Neural progenitor cell (in vitro differentiated cells): Measurements from ENCODE around the gene KLRK1. TPM values are rescaled to one million over a fixed set of nuclear protein-coding genes. Genes with fewer than 3 reads are reported as not detected.

Source experiments
- DNase-seq: peaks from one replicate; pipeline ENCODE4 v3.0.0-alpha.2; 2016; ENCODE audit warnings: low spot score
- H2AFZ ChIP-seq: fragments of 200-600 bp; sonication (generic); replicated peaks from 2 replicates; pipeline ENCODE4 v1.6.1; 2016; ENCODE audit warnings: antibody characterized with exemption
- H3F3A ChIP-seq: fragments of 200-600 bp; sonication (generic); 2 replicates; pipeline ENCODE4 v1.6.1; 2016; ENCODE audit warnings: antibody characterized with exemption, low read depth
- H3K27ac ChIP-seq: fragments of 200-600 bp; sonication (generic); 2 replicates; pipeline ENCODE4 v1.5.1; 2016; ENCODE audit warnings: mild to moderate bottlenecking
- H3K27me3 ChIP-seq: fragments of 200-600 bp; sonication (generic); 2 replicates; pipeline ENCODE4 v1.6.1; 2016; ENCODE audit warnings: mild to moderate bottlenecking, moderate library complexity
- H3K36me3 ChIP-seq: fragments of 200-600 bp; sonication (generic); 2 replicates; pipeline ENCODE4 v1.5.1; 2016
- H3K4me1 ChIP-seq: fragments of 200-600 bp; sonication (generic); 2 replicates; pipeline ENCODE4 v1.6.1; 2016; ENCODE audit warnings: mixed run types
- H3K4me2 ChIP-seq: fragments of 200-600 bp; sonication (generic); 2 replicates; pipeline ENCODE4 v1.6.1; 2016
- H3K4me3 ChIP-seq: fragments of 200-600 bp; sonication (generic); 2 replicates; pipeline ENCODE4 v1.5.1; 2016
- H3K79me2 ChIP-seq: fragments of 200-600 bp; sonication (generic); 2 replicates; pipeline ENCODE4 v1.6.1; 2016; ENCODE audit warnings: low read depth
- H3K9ac ChIP-seq: fragments of 200-600 bp; sonication (generic); 2 replicates; pipeline ENCODE4 v1.6.1; 2016
- H3K9me3 ChIP-seq: fragments of 200-600 bp; sonication (generic); 2 replicates; pipeline ENCODE4 v1.5.1; 2016; ENCODE audit warnings: low read depth
- H4K20me1 ChIP-seq: fragments of 200-600 bp; sonication (generic); 2 replicates; pipeline ENCODE4 v1.6.1; 2016; ENCODE audit warnings: low read depth
- H3K27ac Mint-ChIP-seq: 3 replicates; pipeline ENCODE4 v1.8.0; 2021; ENCODE audit warnings: mixed read lengths
- H3K27me3 Mint-ChIP-seq: 2 replicates; pipeline ENCODE4 v1.8.0; 2022; ENCODE audit warnings: low read depth, mild to moderate bottlenecking, inconsistent platforms, moderate library complexity, mixed read lengths; ENCODE audit not compliant: insufficient read depth
- H3K36me3 Mint-ChIP-seq: 3 replicates; pipeline ENCODE4 v1.8.0; 2021; ENCODE audit warnings: mixed read lengths
- H3K4me1 Mint-ChIP-seq: 3 replicates; pipeline ENCODE4 v1.8.0; 2021; ENCODE audit warnings: mixed read lengths
- H3K4me3 Mint-ChIP-seq: 3 replicates; pipeline ENCODE4 v1.8.0; 2021; ENCODE audit warnings: mild to moderate bottlenecking, moderate library complexity, mixed read lengths
- H3K9me3 Mint-ChIP-seq: 3 replicates; pipeline ENCODE4 v1.8.0; 2020; ENCODE audit warnings: mixed read lengths
- CTCF ChIP-seq: fragments of 200-600 bp; sonication (generic); IDR thresholded peaks from 2 replicates; pipeline ENCODE4 v1.5.1; 2017; ENCODE audit warnings: antibody characterized with exemption, mild to moderate bottlenecking
- EZH2 ChIP-seq: fragments of 200-600 bp; sonication (generic); IDR thresholded peaks from 2 replicates; pipeline ENCODE4 v1.6.1; 2017; ENCODE audit warnings: antibody characterized with exemption, mild to moderate bottlenecking, moderate library complexity
- EZH2phosphoT487 ChIP-seq: fragments of 200-600 bp; sonication (generic); IDR thresholded peaks from 2 replicates; pipeline ENCODE4 v1.6.1; 2017; ENCODE audit warnings: antibody characterized with exemption
- total RNA-seq: library from RNA; depleted of rRNA; stranded (reverse); fragments of >200 nt; gene quantifications from 2 replicates; pipeline ENCODE4 v1.2.3, GENCODE V29; 2015; ENCODE audit warnings: low replicate concordance

The KLRK1 gene
- total RNA-seq, 1 donor from 2014 or later = not detected

GRCh38 chr12:10386857-10387256 is 3.0 kb downstream of the KLRK1 start:
- DNase-seq = no peak
- H3K36me3 Mint-ChIP-seq = no peaks in the 10 kb centered on the region
- no peak overlapping the region for H3K27ac Mint-ChIP-seq
- Histone ChIP-seq H2AFZ (no peak overlapping the region), H3K9me3 (no peaks in the 10 kb centered on the region), H3K4me2 (no peak overlapping the region), H3F3A (no peaks in the 10 kb centered on the region), H3K27ac (no peak overlapping the region), H4K20me1 (no peaks in the 10 kb centered on the region), H3K79me2 (no peaks in the 10 kb centered on the region), H3K36me3 (no peaks in the 10 kb centered on the region), H3K4me3 (no peak overlapping the region), H3K4me1 (no peaks in the 10 kb centered on the region), H3K9ac (no peak overlapping the region), H3K27me3 (no peaks in the 10 kb centered on the region)
- no peaks in the 10 kb centered on the region for H3K4me1 Mint-ChIP-seq
- no peak for TF ChIP-seq CTCF
- TF ChIP-seq EZH2phosphoT487 = no peak
- TF ChIP-seq EZH2 = no peak
- H3K4me3 Mint-ChIP-seq = no peak overlapping the region
- H3K27me3 Mint-ChIP-seq = no peaks in the 10 kb centered on the region
- no peaks in the 10 kb centered on the region for H3K9me3 Mint-ChIP-seq

- no peak overlapping the region for H3K27ac Mint-ChIP-seq
- Histone ChIP-seq H3K36me3 (no peaks in the 10 kb centered on the region), H3K27me3 (no peaks in the 10 kb centered on the region), H2AFZ (no peak overlapping the region), H3K9ac (no peak overlapping the region), H3K27ac (no peak overlapping the region), H3K4me3 (no peak overlapping the region), H3K4me2 (no peak overlapping the region), H3K9me3 (no peaks in the 10 kb centered on the region), H3K4me1 (no peaks in the 10 kb centered on the region), H3K79me2 (no peaks in the 10 kb centered on the region), H3F3A (no peaks in the 10 kb centered on the region), H4K20me1 (no peaks in the 10 kb centered on the region)
- H3K27me3 Mint-ChIP-seq = no peaks in the 10 kb centered on the region
- H3K4me1 Mint-ChIP-seq = no peaks in the 10 kb centered on the region
- H3K9me3 Mint-ChIP-seq = no peaks in the 10 kb centered on the region
- H3K4me3 Mint-ChIP-seq = no peak overlapping the region
- TF ChIP-seq EZH2 (no peak), EZH2phosphoT487 (no peak), CTCF (no peak)
- no peak for DNase-seq
- no peaks in the 10 kb centered on the region for H3K36me3 Mint-ChIP-seq
Measured at GRCh38 chr12:10385166-10385613, 4.7 kb downstream of the KLRK1 start.

GRCh38 chr12:10384191-10384590 is 5.7 kb downstream of the KLRK1 start:
- no peaks in the 10 kb centered on the region for H3K27me3 Mint-ChIP-seq
- no peak for TF ChIP-seq CTCF
- TF ChIP-seq EZH2 = no peak
- TF ChIP-seq EZH2phosphoT487 = no peak
- H3K36me3 Mint-ChIP-seq = no peaks in the 10 kb centered on the region
- Histone ChIP-seq H3K79me2 (no peaks in the 10 kb centered on the region), H3F3A (no peaks in the 10 kb centered on the region), H2AFZ (no peak overlapping the region), H3K9me3 (no peaks in the 10 kb centered on the region), H3K9ac (no peak overlapping the region), H3K27ac (no peak overlapping the region), H3K4me3 (no peak overlapping the region), H3K4me1 (no peaks in the 10 kb centered on the region), H3K27me3 (no peaks in the 10 kb centered on the region), H3K4me2 (no peak overlapping the region), H4K20me1 (no peaks in the 10 kb centered on the region), H3K36me3 (no peaks in the 10 kb centered on the region)
- H3K4me1 Mint-ChIP-seq = no peaks in the 10 kb centered on the region
- no peak for DNase-seq
- no peak overlapping the region for H3K27ac Mint-ChIP-seq
- no peaks in the 10 kb centered on the region for H3K9me3 Mint-ChIP-seq
- H3K4me3 Mint-ChIP-seq = no peak overlapping the region
